Fibroblast of lung (primary cell): ENCODE data around the gene HILPDA.

Source experiments
- CTCF ChIP-seq, 2 donors: IDR thresholded peaks in 1 of 2; conservative IDR thresholded peaks in 1 of 2; 1 replicate in 1 of 2; 2 replicates in 1 of 2; pipeline ENCODE4 v1.5.1; 2011 to 2012; ENCODE audit warnings: low read length in 2 of 2, control low read depth in 1 of 2, inconsistent platforms in 1 of 2, low read depth in 1 of 2, mild to moderate bottlenecking in 1 of 2
- EZH2 ChIP-seq: IDR thresholded peaks from 2 replicates; pipeline ENCODE4 v1.5.1; 2012; ENCODE audit warnings: low read length, control low read depth, mild to moderate bottlenecking; ENCODE audit errors: missing control alignments

GRCh38 chr7:128430207-128430606 lies 25.5 kb upstream of the HILPDA start:
- TF ChIP-seq CTCF (conservative IDR thresholded peaks at IDR 0.05 in 1 of 2, IDR thresholded peaks at IDR 0.05 in 1 of 2; ENCODE audit: low read depth in 1 of 2, low read length in 2 of 2): no peak
- TF ChIP-seq EZH2: no peak
